OCI-LY1 (cell line): ENCODE data around the gene PPP1R2C.

ENCODE experiments used
- EZH2 ChIP-seq: fragments of 200-600 bp; sonication (generic), shearing (Covaris generic); IDR thresholded peaks from 2 replicates; pipeline ENCODE4 v1.8.0; 2017; ENCODE audit warnings: borderline replicate concordance, mixed run types, mild to moderate bottlenecking, antibody characterized with exemption, low read length, moderate library complexity, mixed read lengths
- TF ChIP-seq, protein P1 (sequence below): fragments of 200-600 bp; sonication (generic), shearing (Covaris generic); IDR thresholded peaks from 2 replicates; pipeline ENCODE4 v1.5.1; 2017; ENCODE audit warnings: mild to moderate bottlenecking, antibody characterized with exemption, low read length, moderate library complexity, mixed read lengths

DNA sequence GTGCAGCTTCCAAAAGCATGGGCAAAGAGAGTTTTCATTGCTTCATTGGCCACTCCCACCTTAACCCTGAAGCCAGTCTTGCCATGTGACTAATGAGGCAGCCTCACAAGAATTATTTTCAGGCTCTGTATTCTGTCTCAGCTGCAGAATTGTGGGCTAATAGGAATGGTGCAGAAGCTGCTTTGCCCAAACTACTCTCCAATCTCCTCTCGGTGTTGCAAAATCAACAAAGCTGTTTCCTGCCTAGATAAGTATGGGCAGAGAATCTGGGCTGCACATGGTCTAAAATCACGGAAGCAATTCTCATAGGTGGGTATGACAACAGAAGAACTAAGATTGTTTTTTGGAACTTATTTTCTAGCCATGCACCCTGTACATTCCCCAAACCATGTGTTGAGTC lies 31.4 kb downstream of the PPP1R2C start:
- TF ChIP-seq, protein P1, sequence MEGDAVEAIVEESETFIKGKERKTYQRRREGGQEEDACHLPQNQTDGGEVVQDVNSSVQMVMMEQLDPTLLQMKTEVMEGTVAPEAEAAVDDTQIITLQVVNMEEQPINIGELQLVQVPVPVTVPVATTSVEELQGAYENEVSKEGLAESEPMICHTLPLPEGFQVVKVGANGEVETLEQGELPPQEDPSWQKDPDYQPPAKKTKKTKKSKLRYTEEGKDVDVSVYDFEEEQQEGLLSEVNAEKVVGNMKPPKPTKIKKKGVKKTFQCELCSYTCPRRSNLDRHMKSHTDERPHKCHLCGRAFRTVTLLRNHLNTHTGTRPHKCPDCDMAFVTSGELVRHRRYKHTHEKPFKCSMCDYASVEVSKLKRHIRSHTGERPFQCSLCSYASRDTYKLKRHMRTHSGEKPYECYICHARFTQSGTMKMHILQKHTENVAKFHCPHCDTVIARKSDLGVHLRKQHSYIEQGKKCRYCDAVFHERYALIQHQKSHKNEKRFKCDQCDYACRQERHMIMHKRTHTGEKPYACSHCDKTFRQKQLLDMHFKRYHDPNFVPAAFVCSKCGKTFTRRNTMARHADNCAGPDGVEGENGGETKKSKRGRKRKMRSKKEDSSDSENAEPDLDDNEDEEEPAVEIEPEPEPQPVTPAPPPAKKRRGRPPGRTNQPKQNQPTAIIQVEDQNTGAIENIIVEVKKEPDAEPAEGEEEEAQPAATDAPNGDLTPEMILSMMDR, result no peak
- no peak for TF ChIP-seq EZH2
